PC-3 (cell line): Measurements from ENCODE around the gene FN3KRP.

Experiments
- CTCF ChIP-seq: fragments of 300-600 bp; sonication (generic); conservative IDR thresholded peaks from 2 replicates; pipeline ENCODE4 v1.5.1; 2017; ENCODE audit warnings: antibody characterized with exemption, low read depth, mild to moderate bottlenecking, low read length
- EZH2 ChIP-seq: fragments of 300-600 bp; sonication (generic); IDR thresholded peaks from one replicate; pipeline ENCODE4 v1.6.1; 2017; ENCODE audit warnings: antibody characterized with exemption, mild to moderate bottlenecking, low read length; ENCODE audit not compliant: unreplicated experiment

GRCh38 chr17:82722341-82723013, 6.0 kb downstream of the FN3KRP start:
- no peak for TF ChIP-seq CTCF
- TF ChIP-seq EZH2: no peak
